Measurements from ENCODE around the gene NRGN. TPM values are rescaled to one million over a fixed set of nuclear protein-coding genes. Genes with fewer than 3 reads are reported as not detected.

Gene NRGN
- total RNA-seq, 1 donor from 2014 or later = 79.9 TPM

GRCh38 chr11:124749912-124750311 lies 10.2 kb downstream of the NRGN start:
- no peak overlapping the region for H3K27ac ChIP-seq
- H3K4me1 ChIP-seq = peaks cover 53% of the 10 kb centered on the region
- H3K27me3 ChIP-seq = no peaks in the 10 kb centered on the region
- H3K36me3 ChIP-seq = peaks cover 12% of the 10 kb centered on the region
- intact Hi-C loops (cut with DNase I) = loop anchor here (5.0 kb wide), 1 partner anchor 78 kb away; the partner anchor contains the start of genes SIAE and SPA17
- no peak for TF ChIP-seq CTCF (IDR thresholded peaks at IDR 0.05)
- DNase-seq (no peak), ATAC-seq (no peak)
- no peaks in the 10 kb centered on the region for H3K9me3 ChIP-seq
- H3K4me3 ChIP-seq = no peak overlapping the region

GRCh38 chr11:124751391-124751740 lies 11.6 kb downstream of the NRGN start:
- TF ChIP-seq CTCF (IDR thresholded peaks at IDR 0.05) = no peak
- no peaks in the 10 kb centered on the region for H3K27me3 ChIP-seq
- ATAC-seq (no peak), DNase-seq (no peak)
- peaks cover 50% of the 10 kb centered on the region for H3K4me1 ChIP-seq
- H3K4me3 ChIP-seq = peak overlapping the region; percentile 28
- peak overlapping the region; percentile 83 for H3K27ac ChIP-seq
- H3K36me3 ChIP-seq = peaks cover 22% of the 10 kb centered on the region
- no peaks in the 10 kb centered on the region for H3K9me3 ChIP-seq
- intact Hi-C loops (cut with DNase I) = no loop called here

- peak; percentile 56 for ATAC-seq
- no peak for TF ChIP-seq CTCF (IDR thresholded peaks at IDR 0.05)
- Histone ChIP-seq H3K4me3 (peak within 1 kb of the TSS; percentile 28), H3K27me3 (no peaks in the 10 kb centered on the region), H3K9me3 (no peaks in the 10 kb centered on the region), H3K4me1 (peaks cover 50% of the 10 kb centered on the region), H3K36me3 (peaks cover 27% of the 10 kb centered on the region), H3K27ac (peak within 1 kb of the TSS; percentile 83)
- intact Hi-C loops (cut with DNase I) = no loop called here
- DNase-seq = peak; percentile 77
These were observed 12.2 kb downstream of the NRGN start, which contains the start of gene VSIG2 for GRCh38 chr11:124751741-124752470. VSIG2 (minus strand) TSS chr11:124752255; CDS start chr11:124752137, 118 bp downstream.

GRCh38 chr11:124752471-124753102 lies 12.8 kb downstream of the NRGN start:
- intact Hi-C loops (cut with DNase I) = no loop called here
- DNase-seq (no peak), ATAC-seq (peak; percentile 5)
- no peaks in the 10 kb centered on the region for H3K9me3 ChIP-seq
- H3K4me3 ChIP-seq = peak overlapping the region; percentile 28
- H3K27me3 ChIP-seq = no peaks in the 10 kb centered on the region
- peak overlapping the region; percentile 83 for H3K27ac ChIP-seq
- no peak for TF ChIP-seq CTCF (IDR thresholded peaks at IDR 0.05)
- peaks cover 32% of the 10 kb centered on the region for H3K36me3 ChIP-seq
- H3K4me1 ChIP-seq = peaks cover 49% of the 10 kb centered on the region

- no peak for TF ChIP-seq CTCF (IDR thresholded peaks at IDR 0.05)
- Histone ChIP-seq H3K27me3 (no peaks in the 10 kb centered on the region), H3K27ac (no peak overlapping the region), H3K9me3 (no peaks in the 10 kb centered on the region), H3K36me3 (peaks cover 32% of the 10 kb centered on the region), H3K4me3 (no peak overlapping the region), H3K4me1 (peaks cover 50% of the 10 kb centered on the region)
- intact Hi-C loops (cut with DNase I) = no loop called here
- ATAC-seq = peak; percentile 8
- no peak for DNase-seq
These were observed 13.5 kb downstream of the NRGN start for GRCh38 chr11:124753205-124753604.
